GM23248 (cell line): ENCODE results near the gene CNTN2.

Source experiments
- EZH2 ChIP-seq: fragments of 200-600 bp; sonication (generic); IDR thresholded peaks from 2 replicates; pipeline ENCODE4 v1.6.1; 2018; ENCODE audit warnings: antibody characterized with exemption, mild to moderate bottlenecking; ENCODE audit not compliant: insufficient read depth, poor library complexity, severe bottlenecking
- EZH2phosphoT487 ChIP-seq: fragments of 200-600 bp; sonication (generic); IDR thresholded peaks from 2 replicates; pipeline ENCODE4 v1.6.1; 2018; ENCODE audit warnings: antibody characterized with exemption, moderate library complexity, mild to moderate bottlenecking, low read depth; ENCODE audit not compliant: insufficient read depth

- TF ChIP-seq EZH2 (no peak), EZH2phosphoT487 (no peak)
These were observed 19.9 kb downstream of the CNTN2 start for GRCh38 chr1:205062895-205063294.
